Colonic mucosa (tissue), 4 donors: Measurements from ENCODE around the gene GPS2. TPM values are rescaled to one million over a fixed set of nuclear protein-coding genes. Genes with fewer than 3 reads are reported as not detected.

Experiments
- DNase-seq: peaks from one replicate; pipeline ENCODE4 v3.0.0-alpha.2; 2020
- H3K27ac ChIP-seq: fragments of 200-600 bp; one replicate; pipeline ENCODE4 v1.8.0; 2021
- H3K27me3 ChIP-seq: fragments of 200-600 bp; one replicate; pipeline ENCODE4 v1.8.0; 2021
- H3K36me3 ChIP-seq: fragments of 200-600 bp; one replicate; pipeline ENCODE4 v1.8.0; 2021
- H3K4me1 ChIP-seq: fragments of 200-600 bp; one replicate; pipeline ENCODE4 v1.8.0; 2021; ENCODE audit warnings: mild to moderate bottlenecking
- H3K4me3 ChIP-seq: fragments of 200-600 bp; one replicate; pipeline ENCODE4 v1.8.0; 2021
- H3K9ac ChIP-seq, 2 donors: one replicate each; pipeline ENCODE4 v1.7.0; 2013; ENCODE audit warnings: control low read depth in 2 of 2, low read depth in 2 of 2, low read length in 2 of 2
- H3K9me3 ChIP-seq: fragments of 200-600 bp; one replicate; pipeline ENCODE4 v1.8.0; 2021
- CTCF ChIP-seq: fragments of 200-600 bp; IDR thresholded peaks from one replicate; pipeline ENCODE4 v1.8.0; 2022; ENCODE audit warnings: antibody characterized with exemption, mild to moderate bottlenecking
- intact Hi-C: fragments of 100-400 bp; cut with DNase I; formaldehyde crosslinking; loops from one replicate; pipeline ENCODE4 v1.14.1; 2022
- total RNA-seq, 2 donors: library from RNA; stranded (reverse); fragmentation: NEBNext Ultra II Directional in 1 of 2; extraction: Animal tissue kit (Norgen Biotek cat#: 25700) in 1 of 2; gene quantifications; one replicate each; pipeline ENCODE4 v1.2.1, GENCODE V29; 2021
- donor health status: healthy.
- donor health status: DM: no; HTN: no; CAD: no.
- donor health status: DM: no; HTN: no; CAD: no.

GPS2 gene
- total RNA-seq, result 10 to 100 TPM; 53.8 to 85.7 TPM

GRCh38 chr17:7314719-7315569, at the start of gene GPS2:
Gene GPS2 (minus strand): TSS chr17:7315360. CDS start chr17:7315052, 308 bp downstream.
- Histone ChIP-seq H3K27me3 (no peaks in the 10 kb centered on the region), H3K4me3 (peak within 1 kb of the TSS; percentile 98), H3K9ac (peak within 1 kb of the TSS; percentile 92), H3K27ac (peak within 1 kb of the TSS; percentile 92), H3K9me3 (no peaks in the 10 kb centered on the region), H3K4me1 (peaks cover 16% of the 10 kb centered on the region), H3K36me3 (peaks cover 26% of the 10 kb centered on the region)
- peak; percentile 94 for DNase-seq
- intact Hi-C loops, result no loop called here
- no peak for TF ChIP-seq CTCF

GRCh38 chr17:7363311-7363710, 48.2 kb upstream of the GPS2 start:
- no peak overlapping the region for H3K9ac ChIP-seq
- H3K4me3 ChIP-seq, result no peak overlapping the region
- H3K9me3 ChIP-seq, result no peaks in the 10 kb centered on the region
- no peak for DNase-seq
- intact Hi-C loops, result no loop called here
- H3K36me3 ChIP-seq, result no peaks in the 10 kb centered on the region
- no peak overlapping the region for H3K27ac ChIP-seq
- H3K27me3 ChIP-seq, result no peaks in the 10 kb centered on the region
- TF ChIP-seq CTCF, result no peak
- H3K4me1 ChIP-seq, result no peaks in the 10 kb centered on the region

GRCh38 chr17:7361906-7362305, 46.7 kb upstream of the GPS2 start:
- Histone ChIP-seq H3K4me1 (no peaks in the 10 kb centered on the region), H3K27ac (no peak overlapping the region), H3K4me3 (no peak overlapping the region), H3K9ac (no peak overlapping the region), H3K9me3 (no peaks in the 10 kb centered on the region), H3K36me3 (no peaks in the 10 kb centered on the region), H3K27me3 (no peaks in the 10 kb centered on the region)
- no peak for DNase-seq
- intact Hi-C loops, result no loop called here
- TF ChIP-seq CTCF, result no peak

- intact Hi-C loops, result loop anchor here (5.0 to 10.0 kb wide), 3 partner anchors 80 to 207 kb away; partner anchors contain the start of genes FGF11, SENP3 and TMEM102
- Histone ChIP-seq H3K4me3 (no peak overlapping the region), H3K27ac (peak overlapping the region; percentile 41)
These were observed 42.2 kb upstream of the GPS2 start for GRCh38 chr17:7357381-7357780.

GRCh38 chr17:7356756-7357155, 41.6 kb upstream of the GPS2 start:
- Histone ChIP-seq H3K9ac (peak overlapping the region; percentile 2 to 43), H3K27ac (peak overlapping the region; percentile 47), H3K9me3 (no peaks in the 10 kb centered on the region), H3K4me1 (peaks cover 11% of the 10 kb centered on the region), H3K4me3 (no peak overlapping the region), H3K27me3 (no peaks in the 10 kb centered on the region), H3K36me3 (no peaks in the 10 kb centered on the region)
- intact Hi-C loops, result loop anchor here (5.0 to 10.0 kb wide), 3 partner anchors 81 to 208 kb away; partner anchors contain the start of genes FGF11, SENP3 and TMEM102
- TF ChIP-seq CTCF, result no peak
- DNase-seq, result no peak

More at GRCh38 chr17:7357381-7357780, 42.2 kb upstream of the GPS2 start:
- no peak for TF ChIP-seq CTCF
- H3K36me3 ChIP-seq, result no peaks in the 10 kb centered on the region
- peaks cover 11% of the 10 kb centered on the region for H3K4me1 ChIP-seq
- peak overlapping the region in 1 of 2 donors; percentile 12 for H3K9ac ChIP-seq
- DNase-seq, result no peak
- no peaks in the 10 kb centered on the region for H3K9me3 ChIP-seq
- H3K27me3 ChIP-seq, result no peaks in the 10 kb centered on the region
